Body of pancreas (tissue), 4 donors: Measurements from ENCODE around the gene TRIM22.

Experiments used
- POLR2A ChIP-seq, 3 donors: fragments of 450-650 bp; IDR thresholded peaks; one replicate each; pipeline ENCODE4 v1.6.1; 2016; ENCODE audit warnings: antibody characterized with exemption in 3 of 3, mild to moderate bottlenecking in 2 of 3
- TF ChIP-seq, protein P1 (sequence below), 7 experiments: fragments of 450-650 bp in 4 of 7; fragments of 200-600 bp in 3 of 7; sonication (generic) in 3 of 7; IDR thresholded peaks; one replicate each; pipeline ENCODE4 v1.5.1; 2016 to 2019; ENCODE audit warnings: antibody characterized with exemption in 7 of 7

DNA sequence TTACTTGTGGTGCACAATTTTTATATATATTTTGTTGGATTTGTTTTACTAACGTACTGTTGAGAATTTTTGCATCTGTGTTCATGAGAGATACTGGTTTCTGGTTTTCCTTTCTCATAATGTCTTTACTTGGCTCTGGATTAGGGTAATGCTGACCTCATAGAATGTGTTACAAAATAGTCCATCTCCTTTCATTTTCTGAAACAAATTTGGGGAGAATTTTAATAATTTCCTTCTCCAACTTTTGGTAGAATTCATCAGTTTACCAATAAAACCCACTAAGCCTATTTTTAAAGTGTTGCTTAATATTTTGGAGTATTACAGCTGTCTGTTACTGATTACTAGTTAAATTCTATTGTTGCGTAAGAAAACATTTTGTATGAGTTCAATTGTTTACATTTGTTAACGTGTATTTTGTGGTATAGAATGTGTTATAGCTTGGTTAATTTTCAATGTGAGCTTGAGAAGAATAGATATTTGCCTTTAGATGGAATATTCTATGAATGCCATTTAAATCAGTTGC, 11.5 kb downstream of the TRIM22 start:
- TF ChIP-seq, protein P1, sequence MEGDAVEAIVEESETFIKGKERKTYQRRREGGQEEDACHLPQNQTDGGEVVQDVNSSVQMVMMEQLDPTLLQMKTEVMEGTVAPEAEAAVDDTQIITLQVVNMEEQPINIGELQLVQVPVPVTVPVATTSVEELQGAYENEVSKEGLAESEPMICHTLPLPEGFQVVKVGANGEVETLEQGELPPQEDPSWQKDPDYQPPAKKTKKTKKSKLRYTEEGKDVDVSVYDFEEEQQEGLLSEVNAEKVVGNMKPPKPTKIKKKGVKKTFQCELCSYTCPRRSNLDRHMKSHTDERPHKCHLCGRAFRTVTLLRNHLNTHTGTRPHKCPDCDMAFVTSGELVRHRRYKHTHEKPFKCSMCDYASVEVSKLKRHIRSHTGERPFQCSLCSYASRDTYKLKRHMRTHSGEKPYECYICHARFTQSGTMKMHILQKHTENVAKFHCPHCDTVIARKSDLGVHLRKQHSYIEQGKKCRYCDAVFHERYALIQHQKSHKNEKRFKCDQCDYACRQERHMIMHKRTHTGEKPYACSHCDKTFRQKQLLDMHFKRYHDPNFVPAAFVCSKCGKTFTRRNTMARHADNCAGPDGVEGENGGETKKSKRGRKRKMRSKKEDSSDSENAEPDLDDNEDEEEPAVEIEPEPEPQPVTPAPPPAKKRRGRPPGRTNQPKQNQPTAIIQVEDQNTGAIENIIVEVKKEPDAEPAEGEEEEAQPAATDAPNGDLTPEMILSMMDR (IDR thresholded peaks at IDR 0.05) = no peak
- TF ChIP-seq POLR2A (IDR thresholded peaks at IDR 0.05) = no peak
